Lower lobe of right lung (tissue), 2 donors: ENCODE results near the gene SERPINA4. TPM values are rescaled to one million over a fixed set of nuclear protein-coding genes. Genes with fewer than 3 reads are reported as not detected.

Source experiments
- ATAC-seq, 2 donors: fragments of 200-7000 bp; cut with Tn5 transposase; one replicate each; pipeline ENCODE4 v1.9.1; 2020 to 2022; ENCODE audit warnings: mild to moderate bottlenecking in 2 of 2, moderate library complexity in 2 of 2
- DNase-seq: peaks from one replicate; pipeline ENCODE4 v3.0.0-alpha.2; 2020
- H3K27ac ChIP-seq: fragments of 200-600 bp; one replicate; pipeline ENCODE4 v1.8.0; 2022
- H3K27me3 ChIP-seq: fragments of 200-600 bp; one replicate; pipeline ENCODE4 v1.8.0; 2022; ENCODE audit warnings: low read depth
- H3K36me3 ChIP-seq: fragments of 200-600 bp; one replicate; pipeline ENCODE4 v1.8.0; 2022; ENCODE audit warnings: mild to moderate bottlenecking
- H3K4me1 ChIP-seq: fragments of 200-600 bp; one replicate; pipeline ENCODE4 v1.8.0; 2022
- H3K4me3 ChIP-seq: fragments of 200-600 bp; one replicate; pipeline ENCODE4 v1.8.0; 2022; ENCODE audit warnings: mild to moderate bottlenecking
- H3K9me3 ChIP-seq: fragments of 200-600 bp; one replicate; pipeline ENCODE4 v1.8.0; 2022
- CTCF ChIP-seq: fragments of 200-600 bp; IDR thresholded peaks from one replicate; pipeline ENCODE4 v1.8.0; 2022; ENCODE audit warnings: antibody characterized with exemption, mild to moderate bottlenecking
- intact Hi-C: fragments of 100-400 bp; cut with DNase I; formaldehyde crosslinking; loops from one replicate; pipeline ENCODE4 v1.11.0; 2022
- total RNA-seq: library from RNA; stranded (reverse); fragmentation: NEBNext Ultra II Directional; extraction: Animal tissue kit (Norgen Biotek cat#: 25700); gene quantifications from one replicate; pipeline ENCODE4 v1.2.1, GENCODE V29; 2021
- donor health status: DM: no; HTN: yes; CAD: no; lungs with severe emphysema.

Gene SERPINA4
- total RNA-seq, 1 donor from 2014 or later = not detected

- ATAC-seq = no peak
- intact Hi-C loops = no loop called here
- H3K27ac ChIP-seq = no peak overlapping the region
Measured at GRCh38 chr14:94582199-94582750, 21.0 kb downstream of the SERPINA4 start.

GRCh38 chr14:94582851-94583250, 21.6 kb downstream of the SERPINA4 start:
- H3K27me3 ChIP-seq = peaks cover 2% of the 10 kb centered on the region
- H3K4me3 ChIP-seq = no peak overlapping the region
- no peak for TF ChIP-seq CTCF
- intact Hi-C loops = no loop called here
- no peak for DNase-seq
- no peaks in the 10 kb centered on the region for H3K9me3 ChIP-seq
- no peaks in the 10 kb centered on the region for H3K36me3 ChIP-seq
- no peak for ATAC-seq
- H3K27ac ChIP-seq = no peak overlapping the region
- peaks cover 6% of the 10 kb centered on the region for H3K4me1 ChIP-seq

More at GRCh38 chr14:94582199-94582750, 21.0 kb downstream of the SERPINA4 start:
- Histone ChIP-seq H3K27me3 (no peaks in the 10 kb centered on the region), H3K36me3 (no peaks in the 10 kb centered on the region), H3K4me1 (peaks cover 6% of the 10 kb centered on the region), H3K4me3 (no peak overlapping the region), H3K9me3 (no peaks in the 10 kb centered on the region)
- no peak for DNase-seq
- no peak for TF ChIP-seq CTCF

GRCh38 chr14:94583557-94583956, 22.3 kb downstream of the SERPINA4 start:
- Histone ChIP-seq H3K27ac (no peak overlapping the region), H3K4me1 (peaks cover 6% of the 10 kb centered on the region), H3K27me3 (peaks cover 4% of the 10 kb centered on the region), H3K4me3 (no peak overlapping the region), H3K9me3 (no peaks in the 10 kb centered on the region), H3K36me3 (no peaks in the 10 kb centered on the region)
- TF ChIP-seq CTCF = no peak
- no peak for ATAC-seq
- DNase-seq = no peak
- intact Hi-C loops = no loop called here

- Histone ChIP-seq H3K9me3 (no peaks in the 10 kb centered on the region), H3K27ac (no peak overlapping the region), H3K4me3 (no peak overlapping the region), H3K4me1 (peaks cover 6% of the 10 kb centered on the region), H3K36me3 (no peaks in the 10 kb centered on the region), H3K27me3 (peaks cover 4% of the 10 kb centered on the region)
- no peak for TF ChIP-seq CTCF
- intact Hi-C loops = no loop called here
- no peak for DNase-seq
- ATAC-seq = no peak
Measured at GRCh38 chr14:94584591-94585280, 23.5 kb downstream of the SERPINA4 start.

- H3K27ac ChIP-seq = no peak overlapping the region
- TF ChIP-seq CTCF = no peak
- ATAC-seq = no peak
- no peaks in the 10 kb centered on the region for H3K4me1 ChIP-seq
- H3K9me3 ChIP-seq = no peaks in the 10 kb centered on the region
- no peaks in the 10 kb centered on the region for H3K36me3 ChIP-seq
- no peak for DNase-seq
- H3K4me3 ChIP-seq = no peak overlapping the region
- H3K27me3 ChIP-seq = peaks cover 4% of the 10 kb centered on the region
- intact Hi-C loops = no loop called here
Measured at GRCh38 chr14:94586635-94587034, 25.4 kb downstream of the SERPINA4 start.
